Mammary epithelial cell (primary cell): ENCODE measurements around the gene ZNF578.

Experiments used
- EZH2 ChIP-seq: IDR thresholded peaks from 2 replicates; pipeline ENCODE4 v1.6.1; 2012; ENCODE audit warnings: low read length, inconsistent platforms, borderline replicate concordance
- TF ChIP-seq, protein P1 (sequence below), 2 donors: IDR thresholded peaks in 1 of 2; conservative IDR thresholded peaks in 1 of 2; 2 replicates each; pipeline ENCODE4 v1.5.1; 2011 to 2012; ENCODE audit warnings: inconsistent platforms in 2 of 2, low read length in 2 of 2, mild to moderate bottlenecking in 2 of 2, control low read depth in 1 of 2, low read depth in 1 of 2; ENCODE audit not compliant: insufficient read depth in 1 of 2; ENCODE audit errors: extremely low read depth in 1 of 2

DNA sequence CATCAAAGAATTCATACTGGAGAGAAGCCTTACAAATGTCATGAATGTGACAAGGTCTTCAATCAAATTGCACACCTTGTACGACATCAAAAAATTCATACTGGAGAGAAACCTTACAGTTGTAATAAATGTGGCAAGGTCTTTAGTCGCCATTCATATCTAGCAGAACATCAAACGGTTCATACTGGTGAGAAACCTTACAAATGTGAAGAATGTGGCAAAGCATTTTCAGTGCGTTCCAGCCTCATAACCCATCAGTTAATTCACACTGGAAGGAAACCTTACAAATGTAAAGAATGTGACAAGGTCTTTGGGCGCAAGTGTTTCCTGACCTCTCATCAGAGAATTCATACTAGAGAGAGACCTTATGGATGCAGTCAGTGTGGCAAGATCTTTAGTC is 37.6 kb upstream of the ZNF578 start:
- TF ChIP-seq, protein P1, sequence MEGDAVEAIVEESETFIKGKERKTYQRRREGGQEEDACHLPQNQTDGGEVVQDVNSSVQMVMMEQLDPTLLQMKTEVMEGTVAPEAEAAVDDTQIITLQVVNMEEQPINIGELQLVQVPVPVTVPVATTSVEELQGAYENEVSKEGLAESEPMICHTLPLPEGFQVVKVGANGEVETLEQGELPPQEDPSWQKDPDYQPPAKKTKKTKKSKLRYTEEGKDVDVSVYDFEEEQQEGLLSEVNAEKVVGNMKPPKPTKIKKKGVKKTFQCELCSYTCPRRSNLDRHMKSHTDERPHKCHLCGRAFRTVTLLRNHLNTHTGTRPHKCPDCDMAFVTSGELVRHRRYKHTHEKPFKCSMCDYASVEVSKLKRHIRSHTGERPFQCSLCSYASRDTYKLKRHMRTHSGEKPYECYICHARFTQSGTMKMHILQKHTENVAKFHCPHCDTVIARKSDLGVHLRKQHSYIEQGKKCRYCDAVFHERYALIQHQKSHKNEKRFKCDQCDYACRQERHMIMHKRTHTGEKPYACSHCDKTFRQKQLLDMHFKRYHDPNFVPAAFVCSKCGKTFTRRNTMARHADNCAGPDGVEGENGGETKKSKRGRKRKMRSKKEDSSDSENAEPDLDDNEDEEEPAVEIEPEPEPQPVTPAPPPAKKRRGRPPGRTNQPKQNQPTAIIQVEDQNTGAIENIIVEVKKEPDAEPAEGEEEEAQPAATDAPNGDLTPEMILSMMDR (conservative IDR thresholded peaks at IDR 0.05 in 1 of 2, IDR thresholded peaks at IDR 0.05 in 1 of 2; ENCODE audit: extremely low read depth in 1 of 2, insufficient read depth in 1 of 2, low read depth in 1 of 2, low read length in 2 of 2) = no peak
- no peak for TF ChIP-seq EZH2
